Measurements from ENCODE around the gene BLOC1S2. TPM values are rescaled to one million over a fixed set of nuclear protein-coding genes. Genes with fewer than 3 reads are reported as not detected.

Gene BLOC1S2
- total and polyA plus RNA-seq, 2 of the 8 experiments (the other 6 are each of a cell fraction or from before 2014, with no cell fraction given) = 25.1 to 50.6 TPM

DNA sequence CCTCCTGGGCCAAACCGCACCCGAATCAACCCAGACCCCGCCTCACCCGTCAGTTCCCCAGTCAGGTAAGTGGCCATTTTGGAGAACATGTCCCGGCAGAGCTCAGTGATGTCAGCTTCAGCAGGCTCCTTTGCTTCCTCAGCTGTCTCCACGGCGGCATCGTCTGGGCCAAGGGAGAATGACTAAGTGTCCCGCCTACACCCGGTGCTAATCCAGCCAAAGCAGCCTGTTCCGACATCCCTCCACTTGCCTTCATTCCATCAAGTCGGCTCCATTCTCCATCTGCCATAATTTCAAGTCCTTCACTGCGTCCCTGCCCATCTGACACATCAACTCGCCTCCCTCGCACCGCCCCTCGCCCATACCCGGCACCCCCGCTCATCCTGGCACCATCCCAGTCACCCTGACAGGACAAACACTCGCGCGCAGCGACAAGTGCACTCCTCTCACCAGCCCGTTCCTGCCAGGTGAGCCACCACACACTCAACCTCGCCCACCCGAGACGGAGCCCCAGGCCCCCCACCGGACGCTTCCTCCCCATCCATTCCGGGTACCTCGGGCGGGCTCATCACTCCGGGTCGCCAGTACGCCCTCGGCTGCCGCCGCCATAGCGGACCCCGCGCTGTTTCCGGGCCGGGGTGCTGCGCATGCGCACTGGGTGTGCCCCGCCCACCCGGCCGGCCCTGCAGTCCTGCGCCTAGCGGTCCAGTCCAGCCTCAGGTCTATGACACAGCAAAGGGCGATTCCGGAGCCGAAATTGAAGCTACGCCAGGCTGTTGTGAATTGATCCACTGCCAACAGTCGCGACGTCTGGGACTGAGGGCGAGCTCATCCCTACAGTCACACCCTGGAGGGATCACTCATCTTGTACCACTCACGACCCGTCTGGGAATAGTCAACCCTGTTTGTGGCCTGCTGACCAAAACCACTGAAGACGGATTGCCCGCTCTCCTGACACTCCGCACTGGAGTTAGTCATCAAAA, at the start of gene BLOC1S2 (continued):
- TF ChIP-seq, protein P1, sequence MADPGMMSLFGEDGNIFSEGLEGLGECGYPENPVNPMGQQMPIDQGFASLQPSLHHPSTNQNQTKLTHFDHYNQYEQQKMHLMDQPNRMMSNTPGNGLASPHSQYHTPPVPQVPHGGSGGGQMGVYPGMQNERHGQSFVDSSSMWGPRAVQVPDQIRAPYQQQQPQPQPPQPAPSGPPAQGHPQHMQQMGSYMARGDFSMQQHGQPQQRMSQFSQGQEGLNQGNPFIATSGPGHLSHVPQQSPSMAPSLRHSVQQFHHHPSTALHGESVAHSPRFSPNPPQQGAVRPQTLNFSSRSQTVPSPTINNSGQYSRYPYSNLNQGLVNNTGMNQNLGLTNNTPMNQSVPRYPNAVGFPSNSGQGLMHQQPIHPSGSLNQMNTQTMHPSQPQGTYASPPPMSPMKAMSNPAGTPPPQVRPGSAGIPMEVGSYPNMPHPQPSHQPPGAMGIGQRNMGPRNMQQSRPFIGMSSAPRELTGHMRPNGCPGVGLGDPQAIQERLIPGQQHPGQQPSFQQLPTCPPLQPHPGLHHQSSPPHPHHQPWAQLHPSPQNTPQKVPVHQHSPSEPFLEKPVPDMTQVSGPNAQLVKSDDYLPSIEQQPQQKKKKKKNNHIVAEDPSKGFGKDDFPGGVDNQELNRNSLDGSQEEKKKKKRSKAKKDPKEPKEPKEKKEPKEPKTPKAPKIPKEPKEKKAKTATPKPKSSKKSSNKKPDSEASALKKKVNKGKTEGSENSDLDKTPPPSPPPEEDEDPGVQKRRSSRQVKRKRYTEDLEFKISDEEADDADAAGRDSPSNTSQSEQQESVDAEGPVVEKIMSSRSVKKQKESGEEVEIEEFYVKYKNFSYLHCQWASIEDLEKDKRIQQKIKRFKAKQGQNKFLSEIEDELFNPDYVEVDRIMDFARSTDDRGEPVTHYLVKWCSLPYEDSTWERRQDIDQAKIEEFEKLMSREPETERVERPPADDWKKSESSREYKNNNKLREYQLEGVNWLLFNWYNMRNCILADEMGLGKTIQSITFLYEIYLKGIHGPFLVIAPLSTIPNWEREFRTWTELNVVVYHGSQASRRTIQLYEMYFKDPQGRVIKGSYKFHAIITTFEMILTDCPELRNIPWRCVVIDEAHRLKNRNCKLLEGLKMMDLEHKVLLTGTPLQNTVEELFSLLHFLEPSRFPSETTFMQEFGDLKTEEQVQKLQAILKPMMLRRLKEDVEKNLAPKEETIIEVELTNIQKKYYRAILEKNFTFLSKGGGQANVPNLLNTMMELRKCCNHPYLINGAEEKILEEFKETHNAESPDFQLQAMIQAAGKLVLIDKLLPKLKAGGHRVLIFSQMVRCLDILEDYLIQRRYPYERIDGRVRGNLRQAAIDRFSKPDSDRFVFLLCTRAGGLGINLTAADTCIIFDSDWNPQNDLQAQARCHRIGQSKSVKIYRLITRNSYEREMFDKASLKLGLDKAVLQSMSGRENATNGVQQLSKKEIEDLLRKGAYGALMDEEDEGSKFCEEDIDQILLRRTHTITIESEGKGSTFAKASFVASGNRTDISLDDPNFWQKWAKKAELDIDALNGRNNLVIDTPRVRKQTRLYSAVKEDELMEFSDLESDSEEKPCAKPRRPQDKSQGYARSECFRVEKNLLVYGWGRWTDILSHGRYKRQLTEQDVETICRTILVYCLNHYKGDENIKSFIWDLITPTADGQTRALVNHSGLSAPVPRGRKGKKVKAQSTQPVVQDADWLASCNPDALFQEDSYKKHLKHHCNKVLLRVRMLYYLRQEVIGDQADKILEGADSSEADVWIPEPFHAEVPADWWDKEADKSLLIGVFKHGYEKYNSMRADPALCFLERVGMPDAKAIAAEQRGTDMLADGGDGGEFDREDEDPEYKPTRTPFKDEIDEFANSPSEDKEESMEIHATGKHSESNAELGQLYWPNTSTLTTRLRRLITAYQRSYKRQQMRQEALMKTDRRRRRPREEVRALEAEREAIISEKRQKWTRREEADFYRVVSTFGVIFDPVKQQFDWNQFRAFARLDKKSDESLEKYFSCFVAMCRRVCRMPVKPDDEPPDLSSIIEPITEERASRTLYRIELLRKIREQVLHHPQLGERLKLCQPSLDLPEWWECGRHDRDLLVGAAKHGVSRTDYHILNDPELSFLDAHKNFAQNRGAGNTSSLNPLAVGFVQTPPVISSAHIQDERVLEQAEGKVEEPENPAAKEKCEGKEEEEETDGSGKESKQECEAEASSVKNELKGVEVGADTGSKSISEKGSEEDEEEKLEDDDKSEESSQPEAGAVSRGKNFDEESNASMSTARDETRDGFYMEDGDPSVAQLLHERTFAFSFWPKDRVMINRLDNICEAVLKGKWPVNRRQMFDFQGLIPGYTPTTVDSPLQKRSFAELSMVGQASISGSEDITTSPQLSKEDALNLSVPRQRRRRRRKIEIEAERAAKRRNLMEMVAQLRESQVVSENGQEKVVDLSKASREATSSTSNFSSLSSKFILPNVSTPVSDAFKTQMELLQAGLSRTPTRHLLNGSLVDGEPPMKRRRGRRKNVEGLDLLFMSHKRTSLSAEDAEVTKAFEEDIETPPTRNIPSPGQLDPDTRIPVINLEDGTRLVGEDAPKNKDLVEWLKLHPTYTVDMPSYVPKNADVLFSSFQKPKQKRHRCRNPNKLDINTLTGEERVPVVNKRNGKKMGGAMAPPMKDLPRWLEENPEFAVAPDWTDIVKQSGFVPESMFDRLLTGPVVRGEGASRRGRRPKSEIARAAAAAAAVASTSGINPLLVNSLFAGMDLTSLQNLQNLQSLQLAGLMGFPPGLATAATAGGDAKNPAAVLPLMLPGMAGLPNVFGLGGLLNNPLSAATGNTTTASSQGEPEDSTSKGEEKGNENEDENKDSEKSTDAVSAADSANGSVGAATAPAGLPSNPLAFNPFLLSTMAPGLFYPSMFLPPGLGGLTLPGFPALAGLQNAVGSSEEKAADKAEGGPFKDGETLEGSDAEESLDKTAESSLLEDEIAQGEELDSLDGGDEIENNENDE (IDR thresholded peaks at IDR 0.05; ENCODE audit: insufficient replicate concordance, low read length) = no peak
- TF ChIP-seq RAD21 (IDR thresholded peaks at IDR 0.05 in 1 of 2, conservative IDR thresholded peaks at IDR 0.05 in 1 of 2; ENCODE audit: low read depth in 2 of 2, low read length in 2 of 2) = no peak
- TF ChIP-seq ZNF274 (IDR thresholded peaks at IDR 0.05; ENCODE audit: borderline replicate concordance, extremely low read depth, low read length) = no peak
- TF ChIP-seq SIRT6 (IDR thresholded peaks at IDR 0.05; ENCODE audit: low read length) = no peak
- TF ChIP-seq BRCA1 (IDR thresholded peaks at IDR 0.05; ENCODE audit: low read depth, low read length) = no peak
- TF ChIP-seq NRF1 (IDR thresholded peaks at IDR 0.05; ENCODE audit: low read depth, low read length) = peak; percentile 90
- peak; percentile 90 for TF ChIP-seq ASH2L (IDR thresholded peaks at IDR 0.05; ENCODE audit: low read length)
- TF ChIP-seq, protein P2, sequence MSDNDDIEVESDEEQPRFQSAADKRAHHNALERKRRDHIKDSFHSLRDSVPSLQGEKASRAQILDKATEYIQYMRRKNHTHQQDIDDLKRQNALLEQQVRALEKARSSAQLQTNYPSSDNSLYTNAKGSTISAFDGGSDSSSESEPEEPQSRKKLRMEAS (IDR thresholded peaks at IDR 0.05) = peak; percentile 31
- peak; percentile 59 for TF ChIP-seq TAF7 (optimal IDR thresholded peaks at IDR 0.05; ENCODE audit: borderline replicate concordance, low read depth, low read length)
